HG02840 (cell line): Measurements from ENCODE around the gene PLXNB1.
"Not testable (repeated sequence)": the region's sequence is repeated elsewhere in the genome, so short reads cannot be mapped to it uniquely, and the experiment has no call there.

Experiments
- ATAC-seq: cut with Tn5 transposase; IDR thresholded peaks from one replicate; pipeline ENCODE4 v1.9.1; 2021; ENCODE audit warnings: mild to moderate bottlenecking, moderate library complexity, moderate number of reproducible peaks; ENCODE audit not compliant: unreplicated experiment, low FRiP score

Gene PLXNB1

DNA sequence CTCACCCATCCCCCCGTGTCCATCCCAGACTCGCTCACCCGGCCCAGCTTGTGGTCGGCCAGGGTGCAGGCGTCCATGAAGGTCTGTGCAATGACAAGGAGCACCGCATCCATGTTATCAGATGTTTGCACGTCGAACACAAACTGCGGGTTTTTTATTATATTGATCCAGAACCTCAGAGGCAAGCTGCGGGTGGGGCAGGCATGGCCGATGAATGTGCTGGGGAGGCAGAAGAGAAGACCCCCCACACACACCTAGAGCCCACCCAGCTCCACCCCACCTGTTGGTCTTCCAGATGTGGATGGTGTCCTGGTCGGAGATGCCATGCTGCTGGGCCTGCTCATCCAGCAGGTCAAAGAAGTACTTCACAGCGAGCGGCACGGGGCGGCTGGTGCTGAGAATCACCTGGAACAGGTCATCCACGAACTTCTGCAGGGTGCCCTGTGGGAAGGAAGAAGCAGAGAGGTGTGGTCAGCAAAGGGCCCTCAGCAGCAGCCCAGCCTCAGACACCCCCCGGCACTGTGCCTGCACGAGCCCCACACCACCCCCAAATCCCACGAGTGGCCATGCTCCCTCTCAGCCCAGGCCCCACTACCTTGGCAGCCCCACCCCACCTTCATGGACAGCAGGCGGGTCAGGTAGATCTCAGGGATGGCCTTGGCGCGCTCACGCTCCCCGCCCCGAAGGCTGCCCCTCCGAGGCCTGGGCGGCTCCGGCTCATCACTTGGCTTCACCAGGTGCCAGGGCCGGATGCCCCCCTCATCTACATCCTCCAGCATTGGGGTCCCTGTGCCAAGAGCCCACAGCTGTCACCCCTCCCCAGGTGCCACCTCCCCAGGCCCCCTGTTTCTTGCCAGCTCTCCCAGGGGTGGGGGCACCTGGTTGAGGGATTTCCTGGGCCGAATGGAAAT lies 20.3 kb downstream of the PLXNB1 start:
- no peak for ATAC-seq

DNA sequence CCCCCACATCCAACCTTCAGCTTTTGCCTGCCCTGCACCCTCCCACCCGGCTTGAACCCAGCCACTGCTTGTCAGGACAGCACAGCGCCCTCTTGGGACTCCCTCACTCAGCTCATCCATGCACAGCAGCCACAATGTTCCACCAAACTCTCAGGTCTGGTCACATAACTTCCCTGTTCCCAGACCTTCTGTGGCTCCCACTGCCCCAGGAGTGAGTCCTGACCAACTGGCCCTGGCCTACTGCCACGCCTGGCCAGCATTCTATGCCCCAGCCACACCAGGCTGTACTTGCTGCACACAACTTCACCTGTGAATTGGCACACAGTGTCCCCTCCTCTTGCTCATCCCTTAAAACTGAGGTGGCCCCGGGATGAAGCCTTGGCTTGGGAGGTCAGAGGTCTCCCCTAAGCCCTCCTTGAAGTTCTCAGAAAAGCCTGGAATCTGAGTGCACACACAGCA lies 21.0 kb downstream of the PLXNB1 start:
- no peak for ATAC-seq

DNA sequence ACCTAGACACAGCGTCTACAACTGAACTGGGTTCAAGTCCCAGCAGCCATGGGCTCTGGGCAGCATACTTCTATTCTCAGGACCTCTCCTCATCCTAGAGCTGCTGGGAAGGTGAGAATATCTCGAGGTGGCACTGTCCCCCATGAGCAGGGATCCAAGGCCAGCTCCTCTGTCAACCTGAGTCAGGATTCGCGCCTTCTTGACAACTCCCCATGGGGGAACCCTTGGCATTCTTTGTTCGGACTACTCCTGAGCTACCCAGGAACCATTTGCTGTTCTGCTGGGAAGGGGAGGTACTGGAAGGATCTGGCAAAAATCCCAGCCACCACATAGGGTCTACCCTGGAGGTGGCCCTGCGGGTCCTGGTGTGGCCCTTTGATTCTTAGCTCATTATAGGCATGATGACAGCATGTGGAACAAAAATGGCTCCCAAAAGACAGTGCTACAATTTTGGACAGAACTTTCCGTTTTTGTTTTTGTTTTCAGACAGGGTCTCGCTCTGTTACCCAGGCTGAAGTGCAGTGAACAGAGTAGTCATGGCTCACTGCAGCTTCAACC lies 22.3 kb downstream of the PLXNB1 start:
- no peak for ATAC-seq

DNA sequence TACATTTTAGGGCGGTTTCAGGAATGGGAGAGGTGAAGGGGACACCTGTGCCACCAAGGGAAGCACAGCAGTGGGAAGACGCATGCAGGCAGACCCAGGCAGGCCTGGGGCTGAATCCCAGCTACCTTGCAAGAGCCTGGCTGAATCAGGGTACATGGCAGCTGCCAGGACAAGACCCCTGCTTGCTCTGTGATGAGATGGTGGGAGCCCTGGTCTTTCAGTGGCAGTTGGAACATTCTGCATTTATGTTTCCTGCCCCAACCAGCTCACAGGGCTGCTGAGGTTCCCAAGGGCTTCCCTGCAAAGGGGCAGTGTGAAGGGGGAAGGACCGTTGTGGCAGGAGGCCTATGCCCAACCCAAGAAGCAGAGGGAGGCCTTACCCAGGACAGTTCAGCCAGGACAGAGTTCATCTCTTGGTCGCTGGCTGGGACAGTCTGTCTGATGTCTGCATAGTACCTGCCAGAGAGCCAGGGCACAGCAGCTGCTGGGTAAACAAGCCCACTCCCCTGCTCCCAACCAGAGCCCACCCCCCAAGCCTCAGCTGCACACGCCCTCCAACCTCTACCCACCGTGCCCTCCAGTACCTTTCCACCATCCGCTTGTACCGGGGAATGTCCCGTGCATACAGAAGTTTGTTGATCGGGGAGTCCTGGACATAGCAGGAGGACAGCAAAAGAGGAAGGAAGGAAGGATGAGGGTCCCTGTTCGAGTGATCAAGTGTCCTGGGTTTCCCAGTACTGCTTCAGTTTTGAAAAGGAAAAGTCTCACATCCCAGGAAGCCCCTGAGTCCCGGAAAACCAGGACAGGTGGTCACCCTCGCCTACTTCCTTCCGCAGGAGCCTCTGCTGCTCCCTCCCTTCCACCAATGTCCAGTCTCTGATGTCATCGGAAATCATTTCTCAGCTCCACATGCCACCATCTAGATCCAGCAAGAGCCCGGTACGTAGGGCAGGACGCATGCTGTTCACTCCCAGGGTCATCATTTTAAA lies 23.1 kb downstream of the PLXNB1 start:
- no peak for ATAC-seq

DNA sequence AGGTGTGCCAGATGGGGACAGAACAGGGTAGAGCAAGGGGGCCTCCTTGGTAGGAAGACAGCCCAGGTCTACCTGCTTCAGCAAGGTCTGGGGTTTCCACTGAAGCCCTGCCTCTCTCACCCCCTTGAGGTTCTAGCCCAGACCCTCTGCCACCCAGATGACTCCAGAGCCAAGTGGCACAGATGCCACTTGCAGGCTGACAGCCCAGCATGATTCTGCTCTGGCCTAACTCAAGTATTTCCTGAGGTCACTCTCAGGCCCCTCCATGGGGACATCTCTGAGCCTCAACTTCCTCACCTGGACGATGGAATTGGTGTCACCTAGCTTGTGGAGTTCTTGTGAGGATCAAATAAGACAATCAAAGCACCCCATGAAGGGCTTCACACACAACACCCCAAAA lies 23.9 kb downstream of the PLXNB1 start:
- ATAC-seq: no peak

DNA sequence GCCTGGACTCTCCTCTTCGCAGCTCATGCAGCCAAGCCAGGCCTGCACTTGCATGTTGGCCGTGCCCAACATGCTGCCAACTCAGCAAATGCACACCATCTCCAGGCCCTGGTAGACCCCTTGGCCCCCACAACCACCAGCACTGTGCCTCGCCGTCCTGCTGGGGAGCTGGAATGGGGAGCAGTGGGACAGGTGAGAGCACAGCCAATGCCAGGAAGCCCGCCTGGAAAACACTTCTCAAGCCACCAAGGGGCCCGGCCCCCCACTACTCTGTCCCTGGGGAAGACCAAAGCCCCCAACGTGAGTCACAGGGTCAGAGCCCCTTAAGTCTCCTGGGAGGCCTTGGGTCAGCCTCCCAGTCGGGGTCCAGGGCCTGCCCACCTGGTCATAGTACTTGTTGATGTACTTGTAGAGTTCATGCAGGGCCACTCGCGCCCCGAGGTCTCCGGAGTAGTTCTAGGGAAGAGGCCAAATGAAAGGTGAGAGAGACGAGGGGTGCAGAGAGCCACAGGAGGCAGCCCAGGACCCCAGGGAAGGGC lies 24.5 kb downstream of the PLXNB1 start:
- no peak for ATAC-seq

DNA sequence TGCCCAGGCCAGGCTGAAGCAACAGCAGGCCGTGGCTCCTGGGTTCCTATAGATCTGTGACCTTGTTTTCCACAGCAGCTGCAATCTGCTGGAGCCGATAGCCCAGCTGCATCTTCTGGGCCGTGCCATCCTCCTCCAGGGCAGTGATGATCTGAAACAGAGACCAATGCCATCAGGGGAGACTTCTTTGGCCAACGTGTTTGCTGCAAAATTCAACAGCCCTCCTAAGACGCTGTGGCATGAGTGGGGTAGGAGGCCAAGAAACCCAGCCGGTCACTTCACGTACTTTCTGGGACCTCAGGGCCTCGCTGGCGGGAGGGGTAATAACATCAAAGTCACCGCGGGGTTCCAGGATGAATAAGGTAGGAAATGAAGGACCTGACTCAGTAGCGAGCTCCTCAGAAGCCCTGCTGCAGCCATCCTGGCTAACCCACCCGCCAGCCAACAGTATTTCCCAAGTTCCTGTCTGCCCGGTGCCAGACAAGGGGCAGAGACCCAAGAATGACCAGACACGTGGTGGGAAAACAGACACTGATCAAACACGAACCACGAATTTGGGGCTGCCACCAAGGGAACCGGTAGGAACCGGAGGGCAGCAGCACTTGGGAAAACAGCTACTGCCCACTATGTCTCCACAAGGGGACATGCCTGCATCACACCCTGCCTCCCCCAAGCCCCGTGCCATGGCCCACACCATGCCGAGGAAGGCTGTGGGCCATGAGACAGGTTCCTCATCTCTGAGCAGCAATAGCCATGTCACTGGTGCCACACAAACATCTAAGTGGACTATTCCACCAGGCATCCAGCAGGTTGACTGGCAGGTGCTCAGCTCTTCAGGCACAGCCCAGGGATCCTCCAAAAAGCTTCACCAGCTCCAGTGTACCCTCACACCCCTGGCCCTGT lies 25.2 kb downstream of the PLXNB1 start:
- no peak for ATAC-seq

DNA sequence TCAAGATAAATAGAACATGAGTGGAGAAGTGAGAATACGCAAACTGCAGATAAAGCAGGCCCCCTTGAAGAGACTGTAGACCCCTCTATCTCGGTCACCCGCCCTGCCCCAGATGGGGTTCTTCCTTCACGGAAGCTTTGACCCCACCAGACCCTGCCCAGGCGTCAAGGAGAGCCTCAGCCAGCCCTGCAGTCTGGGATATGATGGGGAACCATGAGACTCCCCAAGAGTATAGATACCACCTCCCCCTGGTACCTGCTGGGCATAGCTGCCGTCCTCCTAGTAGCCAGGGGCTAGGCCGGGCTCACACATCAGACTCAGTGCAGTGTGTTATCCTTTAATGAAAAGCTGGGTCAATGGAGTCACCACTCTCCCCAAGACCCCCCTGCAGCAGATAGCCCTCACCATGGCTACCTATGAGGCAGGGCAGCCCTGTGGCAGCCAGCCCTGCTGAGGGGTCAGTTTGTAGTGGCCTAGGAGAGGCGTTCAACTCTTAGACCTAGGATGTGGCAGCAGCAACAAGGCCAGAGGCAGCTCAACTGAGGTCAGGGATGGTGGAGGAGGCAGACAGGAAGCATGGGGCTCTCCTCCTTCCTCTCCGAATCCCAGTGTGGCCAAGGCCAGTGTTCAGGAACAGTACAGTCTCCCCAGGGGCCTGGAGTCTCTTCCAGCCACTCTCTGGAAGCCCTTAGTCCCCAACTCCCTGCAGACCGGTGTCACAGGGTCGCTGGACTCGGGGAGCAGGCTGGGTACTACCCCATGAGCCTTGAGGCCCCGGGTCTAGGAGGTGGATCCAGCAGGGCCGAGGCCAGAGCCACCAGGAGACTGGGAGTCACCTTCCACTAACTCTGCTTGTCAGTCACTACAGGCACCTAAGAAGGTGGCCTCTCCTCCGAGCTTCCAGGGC lies 26.1 kb downstream of the PLXNB1 start:
- ATAC-seq: no peak

DNA sequence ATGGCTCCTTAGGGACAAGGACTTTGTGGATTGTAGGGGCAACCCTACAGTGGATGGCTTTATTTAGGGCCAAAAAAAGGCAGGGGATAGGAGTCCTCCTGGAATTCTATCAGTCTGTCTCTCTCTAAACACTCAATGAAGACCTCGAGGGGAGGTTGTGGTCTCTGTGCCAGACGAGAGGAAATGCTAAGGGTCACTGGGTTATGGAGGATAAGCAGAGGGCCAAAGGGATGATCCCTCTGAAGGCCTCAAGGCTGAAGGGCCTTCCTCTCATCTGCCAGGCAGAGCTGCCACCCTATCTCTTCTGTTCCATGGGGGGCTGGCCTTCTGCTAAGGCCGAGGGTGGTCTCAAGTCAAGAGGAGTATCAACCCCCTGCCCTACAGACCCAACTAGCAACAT lies 27.0 kb downstream of the PLXNB1 start:
- no peak for ATAC-seq

DNA sequence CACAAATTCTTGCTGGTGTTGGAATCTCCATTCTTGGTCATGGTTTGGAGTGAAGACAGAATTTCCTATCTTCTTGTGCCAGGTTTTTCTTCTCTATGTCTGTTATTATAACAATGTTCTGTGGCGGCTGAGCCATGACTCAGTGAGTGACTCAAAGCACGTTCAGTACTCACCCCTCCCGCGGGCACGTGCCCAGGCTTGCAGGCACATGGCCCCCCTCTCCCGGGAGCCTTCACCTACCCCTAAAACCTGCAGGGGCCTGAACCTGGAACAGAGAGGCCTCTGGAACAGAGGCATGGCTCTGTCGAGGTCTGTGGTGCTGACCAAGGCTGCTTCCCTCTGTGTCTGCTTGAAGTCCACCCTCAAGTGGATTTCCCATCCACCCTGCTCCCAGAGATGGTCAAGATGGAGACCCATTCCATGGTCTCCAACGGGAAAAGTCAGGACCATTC lies 27.6 kb downstream of the PLXNB1 start:
- ATAC-seq: no peak

DNA sequence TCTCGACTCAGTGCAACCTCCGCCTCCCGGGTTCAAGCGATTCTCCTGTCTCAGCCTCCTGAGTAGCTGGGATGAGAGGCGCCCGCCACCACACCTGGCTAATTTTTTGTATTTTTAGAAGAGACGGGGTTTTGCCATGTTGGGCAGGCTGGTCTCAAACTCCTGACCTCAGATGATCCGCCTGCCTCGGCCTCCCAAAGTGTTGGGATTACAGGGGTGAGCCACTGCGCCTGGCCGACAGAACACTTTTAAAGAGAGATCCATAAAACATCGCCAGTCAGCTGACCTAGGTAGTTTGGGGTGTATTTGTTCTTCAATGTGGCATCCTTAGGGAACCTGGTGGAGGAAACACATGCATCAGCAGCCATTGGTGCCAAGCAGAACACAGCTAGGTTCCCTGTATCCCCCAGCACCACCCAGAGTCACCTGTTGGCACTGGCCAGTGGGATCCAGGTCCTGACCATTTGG lies 28.4 kb downstream of the PLXNB1 start:
- not testable (repeated sequence) for ATAC-seq

DNA sequence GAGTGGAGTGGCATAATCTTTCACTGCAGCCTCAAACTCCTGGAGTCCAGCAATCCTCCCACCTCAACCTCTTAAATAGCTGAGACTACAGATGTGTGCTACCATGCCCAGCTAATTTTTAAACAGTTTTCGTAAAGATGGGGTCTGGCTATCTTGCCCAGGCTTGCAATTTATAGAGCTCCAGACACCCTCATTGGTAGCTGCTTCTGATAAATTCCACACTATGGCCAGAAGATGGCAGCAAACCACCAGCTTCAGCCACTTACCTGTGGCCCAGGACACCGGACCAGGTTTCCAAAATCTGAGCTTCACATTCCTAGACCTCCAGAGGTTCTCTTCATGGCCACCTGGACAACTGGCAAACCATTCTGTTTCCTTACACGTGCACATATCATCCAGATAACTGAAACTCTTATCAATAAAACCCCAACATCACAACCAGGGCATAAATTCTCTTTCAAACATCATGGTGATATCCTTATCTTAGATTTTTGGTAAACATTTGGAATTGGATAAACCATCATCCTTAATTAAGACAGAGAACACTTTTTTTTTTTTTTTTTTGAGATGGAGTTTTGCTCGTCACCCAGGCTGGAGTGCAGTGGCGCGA lies 29.0 kb downstream of the PLXNB1 start:
- no peak for ATAC-seq

DNA sequence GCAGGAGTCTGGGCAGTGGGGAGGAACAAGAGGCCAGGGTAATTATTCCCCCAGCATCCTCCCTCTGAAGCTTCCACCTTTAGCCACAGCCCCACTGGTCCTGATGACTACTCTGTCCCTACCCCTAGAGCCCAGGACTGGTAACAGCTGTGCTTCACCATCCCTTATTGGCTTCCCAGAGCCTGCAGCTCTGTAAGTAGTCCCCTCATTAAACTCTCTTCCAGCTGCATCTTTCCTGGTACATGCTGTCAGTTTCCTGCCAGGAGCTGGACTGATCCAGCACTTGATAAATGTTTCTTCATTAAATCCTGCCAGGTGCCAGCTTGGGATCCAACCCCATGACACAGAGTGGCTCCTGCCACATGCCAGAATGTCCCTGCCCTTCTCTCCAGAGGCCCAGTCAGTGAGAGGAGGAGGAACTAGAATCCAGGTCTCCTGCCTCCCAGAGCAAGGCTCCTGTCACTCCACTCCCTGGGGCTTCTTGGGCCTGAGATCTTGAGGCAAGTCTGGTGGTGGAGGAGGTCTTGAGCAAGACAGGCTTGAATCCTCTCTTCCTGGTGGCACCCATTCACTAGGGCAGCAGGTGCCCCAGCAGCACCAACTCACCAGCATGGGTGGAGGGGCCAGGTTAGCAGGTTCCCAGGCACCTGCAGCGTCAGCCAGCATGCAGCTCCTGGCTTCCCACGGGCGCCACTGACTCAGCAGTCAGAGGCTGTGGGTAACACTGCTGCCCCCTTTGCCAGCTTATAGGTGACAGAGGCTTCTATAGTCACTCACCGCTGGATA lies 30.3 kb downstream of the PLXNB1 start:
- no peak for ATAC-seq

DNA sequence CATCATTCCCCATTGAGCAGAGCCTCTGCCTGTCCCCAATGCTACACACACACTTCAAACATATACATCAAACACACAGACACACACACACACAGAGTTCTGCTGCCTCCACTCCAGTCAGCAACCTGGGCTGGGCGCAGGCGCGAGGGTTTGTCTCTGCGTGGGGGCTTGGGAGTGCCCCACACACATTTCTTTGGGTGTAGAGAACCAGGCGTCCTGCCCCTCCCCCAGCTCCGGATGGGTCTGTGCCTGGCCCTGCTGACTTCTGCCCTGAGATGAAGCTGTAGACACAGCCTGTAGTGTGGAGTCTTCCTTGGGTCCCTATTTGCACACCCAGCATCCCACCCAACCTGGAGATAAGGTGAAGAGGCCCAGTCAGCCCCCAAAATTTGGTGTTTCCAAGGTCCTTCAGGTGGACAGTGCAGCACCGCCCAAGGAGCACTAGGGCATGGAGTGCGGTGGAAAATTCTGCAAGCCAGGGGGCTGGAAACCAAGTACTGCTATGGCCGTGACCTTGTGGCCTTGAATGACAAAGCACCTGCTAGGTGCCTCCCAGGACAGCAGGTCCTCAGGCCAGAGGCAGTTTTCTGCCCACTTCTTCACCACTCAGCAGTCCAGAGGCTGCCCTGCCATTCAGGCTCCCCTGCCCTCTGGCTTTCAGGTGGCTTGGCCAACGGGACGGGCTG lies 31.0 kb downstream of the PLXNB1 start:
- no peak for ATAC-seq

DNA sequence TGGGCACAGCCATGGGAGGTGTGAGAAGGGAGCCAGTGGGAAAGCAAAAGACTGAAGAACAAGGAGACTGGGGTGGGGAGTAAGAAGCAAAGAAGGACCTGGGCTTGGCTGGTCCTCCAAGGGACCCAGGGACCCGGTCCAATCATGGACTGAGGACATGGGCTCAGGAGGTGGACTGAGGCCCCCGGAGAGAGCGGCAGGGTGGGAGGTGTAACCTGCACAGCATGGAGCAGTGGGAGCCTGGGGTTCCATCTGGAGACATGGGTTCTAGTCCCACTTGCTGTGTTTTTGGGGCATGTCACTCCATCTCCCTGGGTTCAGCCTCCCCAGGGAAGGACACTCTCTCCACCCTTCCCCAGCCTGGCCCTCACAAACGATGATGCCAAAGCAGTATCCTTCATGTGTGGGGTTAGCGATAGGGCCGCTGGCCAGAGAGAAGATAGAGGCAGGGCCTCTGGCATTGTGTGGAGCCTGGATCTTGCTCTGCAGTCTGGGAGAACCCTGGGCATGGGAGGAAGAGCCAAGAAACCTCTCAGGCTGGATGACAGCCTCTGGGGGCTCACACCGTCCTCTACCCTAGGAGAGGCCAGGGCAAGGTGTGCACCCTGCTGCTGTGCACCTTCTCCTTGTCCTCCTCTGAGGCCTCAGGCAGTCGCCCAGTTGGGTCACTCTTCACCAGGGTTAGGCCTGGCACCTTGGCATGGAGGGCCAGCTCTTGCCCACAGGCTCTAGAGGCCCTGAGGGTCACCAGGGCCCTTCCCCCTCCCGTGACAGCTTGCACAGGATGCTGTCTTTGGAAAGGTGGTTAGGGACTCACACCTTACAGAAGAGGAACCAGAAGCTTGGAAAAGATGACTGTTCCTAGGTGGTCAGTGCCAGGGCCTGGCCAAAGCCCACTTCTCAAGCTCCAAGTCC lies 31.9 kb downstream of the PLXNB1 start:
- no peak for ATAC-seq

DNA sequence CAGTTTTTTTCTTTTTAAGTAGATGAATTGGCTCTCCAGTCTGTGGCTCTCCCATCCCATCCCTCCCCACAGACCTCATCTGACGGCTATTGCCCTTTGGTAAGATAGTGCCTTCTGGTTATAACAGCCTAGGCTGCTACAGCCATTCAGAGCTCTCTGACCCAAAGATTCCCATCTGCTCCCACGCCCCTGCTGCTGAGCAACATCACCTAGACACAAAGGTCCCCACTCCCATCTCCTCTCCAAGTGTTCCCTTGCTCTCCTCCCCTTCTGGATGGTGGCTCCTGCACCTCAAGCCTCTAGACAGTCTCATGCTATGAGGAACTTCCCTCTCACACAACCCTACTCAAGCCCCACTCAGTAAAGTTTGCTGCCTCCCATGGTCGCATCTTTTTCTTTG lies 34.2 kb downstream of the PLXNB1 start:
- ATAC-seq: no peak
